K562 (cell line): ENCODE measurements around the gene AGRP.

ENCODE experiments used
- CC2D1A ChIP-seq: fragments of 450-650 bp; IDR thresholded peaks from 2 replicates; pipeline ENCODE4 v1.6.1; 2017; ENCODE audit warnings: mild to moderate bottlenecking
- EZH2 ChIP-seq: IDR thresholded peaks from 2 replicates; pipeline ENCODE4 v1.6.1; 2012; ENCODE audit warnings: low read depth, mild to moderate bottlenecking, inconsistent platforms, low read length, borderline replicate concordance
- ZNF121 ChIP-seq: sonication (generic); formaldehyde crosslinking; conservative IDR thresholded peaks from 2 replicates; pipeline ENCODE4 v1.8.0; 2022; ENCODE audit warnings: missing genetic modification reagents
- TF ChIP-seq, protein P1 (sequence below): sonication (generic); formaldehyde crosslinking; IDR thresholded peaks from 2 replicates; pipeline ENCODE4 v1.8.0; 2023; ENCODE audit warnings: missing genetic modification reagents, mild to moderate bottlenecking, borderline replicate concordance
- TF ChIP-seq, protein P2 (sequence below), 3 experiments: IDR thresholded peaks in 2 of 3; conservative IDR thresholded peaks in 1 of 3; 2 replicates each; pipeline ENCODE4 v1.5.1; 2011 to 2012; ENCODE audit warnings: low read length in 3 of 3, mild to moderate bottlenecking in 3 of 3, control low read depth in 2 of 3, improper control_type of control experiment in 1 of 3, inconsistent platforms in 1 of 3, low read depth in 1 of 3, mixed read lengths in 1 of 3, moderate library complexity in 1 of 3; ENCODE audit not compliant: insufficient read depth in 2 of 3
- TF ChIP-seq, protein P3 (sequence below): fragments of 450-650 bp; conservative IDR thresholded peaks from 2 replicates; pipeline ENCODE4 v1.6.1; 2016; ENCODE audit warnings: missing genetic modification characterization, low read depth, mild to moderate bottlenecking, control low read depth, missing compliant biosample characterization

GRCh38 chr16:67442581-67443255 is 40.6 kb downstream of the AGRP start:
- TF ChIP-seq ZNF121 (CRISPR knock-in tag) (no peak), EZH2 (no peak), CC2D1A (no peak)
- TF ChIP-seq, protein P1, sequence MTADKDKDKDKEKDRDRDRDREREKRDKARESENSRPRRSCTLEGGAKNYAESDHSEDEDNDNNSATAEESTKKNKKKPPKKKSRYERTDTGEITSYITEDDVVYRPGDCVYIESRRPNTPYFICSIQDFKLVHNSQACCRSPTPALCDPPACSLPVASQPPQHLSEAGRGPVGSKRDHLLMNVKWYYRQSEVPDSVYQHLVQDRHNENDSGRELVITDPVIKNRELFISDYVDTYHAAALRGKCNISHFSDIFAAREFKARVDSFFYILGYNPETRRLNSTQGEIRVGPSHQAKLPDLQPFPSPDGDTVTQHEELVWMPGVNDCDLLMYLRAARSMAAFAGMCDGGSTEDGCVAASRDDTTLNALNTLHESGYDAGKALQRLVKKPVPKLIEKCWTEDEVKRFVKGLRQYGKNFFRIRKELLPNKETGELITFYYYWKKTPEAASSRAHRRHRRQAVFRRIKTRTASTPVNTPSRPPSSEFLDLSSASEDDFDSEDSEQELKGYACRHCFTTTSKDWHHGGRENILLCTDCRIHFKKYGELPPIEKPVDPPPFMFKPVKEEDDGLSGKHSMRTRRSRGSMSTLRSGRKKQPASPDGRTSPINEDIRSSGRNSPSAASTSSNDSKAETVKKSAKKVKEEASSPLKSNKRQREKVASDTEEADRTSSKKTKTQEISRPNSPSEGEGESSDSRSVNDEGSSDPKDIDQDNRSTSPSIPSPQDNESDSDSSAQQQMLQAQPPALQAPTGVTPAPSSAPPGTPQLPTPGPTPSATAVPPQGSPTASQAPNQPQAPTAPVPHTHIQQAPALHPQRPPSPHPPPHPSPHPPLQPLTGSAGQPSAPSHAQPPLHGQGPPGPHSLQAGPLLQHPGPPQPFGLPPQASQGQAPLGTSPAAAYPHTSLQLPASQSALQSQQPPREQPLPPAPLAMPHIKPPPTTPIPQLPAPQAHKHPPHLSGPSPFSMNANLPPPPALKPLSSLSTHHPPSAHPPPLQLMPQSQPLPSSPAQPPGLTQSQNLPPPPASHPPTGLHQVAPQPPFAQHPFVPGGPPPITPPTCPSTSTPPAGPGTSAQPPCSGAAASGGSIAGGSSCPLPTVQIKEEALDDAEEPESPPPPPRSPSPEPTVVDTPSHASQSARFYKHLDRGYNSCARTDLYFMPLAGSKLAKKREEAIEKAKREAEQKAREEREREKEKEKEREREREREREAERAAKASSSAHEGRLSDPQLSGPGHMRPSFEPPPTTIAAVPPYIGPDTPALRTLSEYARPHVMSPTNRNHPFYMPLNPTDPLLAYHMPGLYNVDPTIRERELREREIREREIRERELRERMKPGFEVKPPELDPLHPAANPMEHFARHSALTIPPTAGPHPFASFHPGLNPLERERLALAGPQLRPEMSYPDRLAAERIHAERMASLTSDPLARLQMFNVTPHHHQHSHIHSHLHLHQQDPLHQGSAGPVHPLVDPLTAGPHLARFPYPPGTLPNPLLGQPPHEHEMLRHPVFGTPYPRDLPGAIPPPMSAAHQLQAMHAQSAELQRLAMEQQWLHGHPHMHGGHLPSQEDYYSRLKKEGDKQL (CRISPR knock-in tag), result no peak
- TF ChIP-seq, protein P2, sequence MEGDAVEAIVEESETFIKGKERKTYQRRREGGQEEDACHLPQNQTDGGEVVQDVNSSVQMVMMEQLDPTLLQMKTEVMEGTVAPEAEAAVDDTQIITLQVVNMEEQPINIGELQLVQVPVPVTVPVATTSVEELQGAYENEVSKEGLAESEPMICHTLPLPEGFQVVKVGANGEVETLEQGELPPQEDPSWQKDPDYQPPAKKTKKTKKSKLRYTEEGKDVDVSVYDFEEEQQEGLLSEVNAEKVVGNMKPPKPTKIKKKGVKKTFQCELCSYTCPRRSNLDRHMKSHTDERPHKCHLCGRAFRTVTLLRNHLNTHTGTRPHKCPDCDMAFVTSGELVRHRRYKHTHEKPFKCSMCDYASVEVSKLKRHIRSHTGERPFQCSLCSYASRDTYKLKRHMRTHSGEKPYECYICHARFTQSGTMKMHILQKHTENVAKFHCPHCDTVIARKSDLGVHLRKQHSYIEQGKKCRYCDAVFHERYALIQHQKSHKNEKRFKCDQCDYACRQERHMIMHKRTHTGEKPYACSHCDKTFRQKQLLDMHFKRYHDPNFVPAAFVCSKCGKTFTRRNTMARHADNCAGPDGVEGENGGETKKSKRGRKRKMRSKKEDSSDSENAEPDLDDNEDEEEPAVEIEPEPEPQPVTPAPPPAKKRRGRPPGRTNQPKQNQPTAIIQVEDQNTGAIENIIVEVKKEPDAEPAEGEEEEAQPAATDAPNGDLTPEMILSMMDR (IDR thresholded peaks at IDR 0.05 in 2 of 3, conservative IDR thresholded peaks at IDR 0.05 in 1 of 3; ENCODE audit: insufficient read depth in 2 of 3, low read depth in 1 of 3, low read length in 3 of 3), result no peak
- TF ChIP-seq, protein P3, sequence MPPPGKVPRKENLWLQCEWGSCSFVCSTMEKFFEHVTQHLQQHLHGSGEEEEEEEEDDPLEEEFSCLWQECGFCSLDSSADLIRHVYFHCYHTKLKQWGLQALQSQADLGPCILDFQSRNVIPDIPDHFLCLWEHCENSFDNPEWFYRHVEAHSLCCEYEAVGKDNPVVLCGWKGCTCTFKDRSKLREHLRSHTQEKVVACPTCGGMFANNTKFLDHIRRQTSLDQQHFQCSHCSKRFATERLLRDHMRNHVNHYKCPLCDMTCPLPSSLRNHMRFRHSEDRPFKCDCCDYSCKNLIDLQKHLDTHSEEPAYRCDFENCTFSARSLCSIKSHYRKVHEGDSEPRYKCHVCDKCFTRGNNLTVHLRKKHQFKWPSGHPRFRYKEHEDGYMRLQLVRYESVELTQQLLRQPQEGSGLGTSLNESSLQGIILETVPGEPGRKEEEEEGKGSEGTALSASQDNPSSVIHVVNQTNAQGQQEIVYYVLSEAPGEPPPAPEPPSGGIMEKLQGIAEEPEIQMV (tag), result no peak
